Measurements from ENCODE around the gene NAP1L4.

Gene NAP1L4

DNA sequence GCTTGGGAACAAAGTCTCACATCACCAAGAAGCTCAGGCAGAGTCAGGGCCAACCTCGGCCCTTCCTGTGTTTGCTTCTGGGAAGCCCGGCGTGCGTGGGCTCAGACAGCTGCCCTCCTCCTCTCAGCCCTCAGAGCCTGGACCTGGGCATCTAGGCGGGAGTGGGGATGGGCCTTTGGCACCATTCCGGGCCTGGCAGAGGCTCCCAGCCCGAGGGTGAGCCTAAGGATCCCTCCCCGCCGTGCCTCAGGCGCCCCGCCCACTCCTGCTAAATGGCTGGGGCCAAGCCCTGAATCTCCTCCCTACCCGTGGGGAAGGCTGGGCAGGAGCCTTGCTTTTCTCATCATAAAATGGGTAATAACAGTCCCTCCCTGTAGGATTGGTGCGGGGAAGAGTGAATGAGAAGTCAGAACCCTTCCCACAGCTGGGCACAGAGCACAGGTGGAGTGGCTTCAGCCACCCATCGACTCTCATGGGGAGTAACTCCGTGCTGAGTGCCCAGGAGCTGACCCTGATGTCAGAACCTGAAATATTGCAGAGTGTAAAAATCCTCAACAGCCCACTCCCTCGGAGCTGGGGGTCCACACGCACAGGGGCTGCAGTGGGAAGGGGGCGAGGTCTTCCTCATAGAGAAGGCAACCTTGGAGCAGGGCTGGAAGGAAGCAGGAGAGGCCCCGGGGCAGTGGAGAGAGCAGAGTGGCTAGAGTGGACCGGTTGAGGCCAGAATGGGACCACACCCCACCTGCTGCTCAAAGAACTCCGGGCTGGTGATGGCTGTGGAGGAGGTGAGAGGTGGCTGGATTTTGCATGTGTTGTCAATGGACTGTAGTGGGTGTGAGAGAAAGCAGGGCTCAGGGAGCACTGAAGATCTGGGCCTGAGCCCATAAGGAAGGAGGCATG, 87.7 kb downstream of the NAP1L4 start:
- no peak for DNase-seq (ENCODE audit: low read depth)

GRCh38 chr11:2903672-2904011, 88.5 kb downstream of the NAP1L4 start:
- DNase-seq (ENCODE audit: low read depth) = no peak

- no peak for DNase-seq (ENCODE audit: low read depth)
Observed at GRCh38 chr11:2902784-2903671, 89.1 kb downstream of the NAP1L4 start.

DNA sequence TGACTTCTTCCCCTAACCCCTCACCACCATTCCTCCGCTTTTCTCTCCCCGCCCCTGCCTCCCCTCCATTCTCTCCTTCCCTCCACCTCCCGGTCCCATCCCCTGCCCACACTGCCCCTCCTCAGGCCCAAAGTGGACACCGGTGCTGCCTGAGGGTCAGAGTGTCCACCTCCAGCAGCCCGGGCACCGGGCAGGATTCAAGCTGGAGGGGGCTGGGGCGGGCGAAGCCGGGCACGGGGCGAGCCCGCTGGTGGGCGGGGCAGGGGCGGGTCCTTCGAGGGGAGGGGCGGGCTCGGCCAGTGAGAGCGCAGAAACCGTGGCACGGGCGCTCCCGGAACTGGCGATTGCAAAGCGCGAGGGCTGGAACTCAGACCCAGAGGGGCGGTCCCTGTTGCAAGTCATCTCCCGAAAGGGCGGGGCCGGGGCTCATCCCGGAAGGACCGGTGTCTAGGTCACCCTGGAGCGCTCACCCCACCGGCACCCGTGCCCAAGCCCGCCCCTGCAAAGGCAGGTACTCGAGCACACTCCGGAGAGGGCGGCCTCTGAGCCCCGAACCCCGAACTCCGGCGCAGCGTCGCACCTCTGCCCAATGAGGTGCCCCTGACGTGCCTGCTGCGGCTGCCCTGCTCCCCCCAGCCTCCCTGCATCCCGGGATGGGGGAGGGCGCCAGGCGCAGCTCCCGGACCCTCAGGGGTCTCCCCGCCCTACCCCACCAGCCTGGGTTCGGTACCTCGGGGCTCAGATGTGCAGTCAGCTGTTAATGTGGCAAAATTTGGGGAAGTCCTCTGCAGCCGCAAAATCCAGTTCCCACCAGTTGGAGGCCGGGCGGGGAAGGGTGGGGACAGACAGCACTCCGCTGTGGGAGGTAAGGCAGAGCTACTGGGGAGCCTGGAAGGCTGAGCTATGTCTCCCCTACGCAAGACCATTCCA, 90.0 kb downstream of the NAP1L4 start:
- DNase-seq (ENCODE audit: low read depth) = peak; percentile 83

DNA sequence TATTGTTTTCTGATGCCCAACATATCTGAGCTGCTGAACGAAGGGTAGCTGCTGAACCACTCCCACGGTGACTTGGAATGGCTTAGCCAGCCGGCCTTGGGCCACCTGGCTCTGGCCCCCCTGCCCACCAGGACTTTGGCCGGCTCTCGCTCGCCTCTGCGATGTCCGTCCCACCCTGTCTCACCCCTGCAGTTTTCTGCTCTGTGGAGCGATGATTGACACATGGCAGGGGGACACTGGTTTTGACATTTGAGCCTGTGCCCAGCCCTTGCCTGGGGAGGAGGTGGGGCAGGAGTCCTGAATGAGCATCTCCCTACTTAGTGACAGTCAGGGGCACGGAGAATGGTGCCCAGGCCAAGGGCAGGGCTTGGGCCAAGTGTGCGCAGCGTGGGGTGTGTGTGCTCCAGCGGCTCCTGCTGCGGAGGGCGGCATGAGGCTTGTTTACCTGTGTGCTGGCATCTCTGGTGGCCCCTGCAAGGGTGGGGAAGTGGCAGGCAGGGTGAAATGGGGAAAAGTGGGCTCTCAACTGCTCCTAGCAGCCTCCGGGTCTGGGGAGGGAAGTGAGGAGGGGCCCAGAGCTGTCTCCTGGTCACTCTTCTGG, 90.8 kb downstream of the NAP1L4 start:
- no peak for DNase-seq (ENCODE audit: low read depth)

GRCh38 chr11:2899080-2899783, 92.9 kb downstream of the NAP1L4 start:
- DNase-seq (ENCODE audit: low read depth) = no peak

- DNase-seq (ENCODE audit: low read depth) = peak; percentile 67
Observed at GRCh38 chr11:2898366-2899079, 93.6 kb downstream of the NAP1L4 start.

- DNase-seq (ENCODE audit: low read depth) = no peak
Observed at GRCh38 chr11:2897048-2897447, 95.1 kb downstream of the NAP1L4 start.

GRCh38 chr11:2896047-2896446, 96.1 kb downstream of the NAP1L4 start:
- no peak for DNase-seq (ENCODE audit: low read depth)
